Ramos (cell line): Measurements from ENCODE around the gene PTPRU.
"Not testable (repeated sequence)": the region's sequence is repeated elsewhere in the genome, so short reads cannot be mapped to it uniquely, and the experiment has no call there.

Experiments
- in situ Hi-C: fragments of 300-500 bp; cut with MboI; formaldehyde crosslinking; loops from one replicate; pipeline ENCODE4 v1.14.3; 2022; ENCODE audit warnings: low sequenced_read_pairs; ENCODE audit not compliant: unreplicated experiment

PTPRU gene

DNA sequence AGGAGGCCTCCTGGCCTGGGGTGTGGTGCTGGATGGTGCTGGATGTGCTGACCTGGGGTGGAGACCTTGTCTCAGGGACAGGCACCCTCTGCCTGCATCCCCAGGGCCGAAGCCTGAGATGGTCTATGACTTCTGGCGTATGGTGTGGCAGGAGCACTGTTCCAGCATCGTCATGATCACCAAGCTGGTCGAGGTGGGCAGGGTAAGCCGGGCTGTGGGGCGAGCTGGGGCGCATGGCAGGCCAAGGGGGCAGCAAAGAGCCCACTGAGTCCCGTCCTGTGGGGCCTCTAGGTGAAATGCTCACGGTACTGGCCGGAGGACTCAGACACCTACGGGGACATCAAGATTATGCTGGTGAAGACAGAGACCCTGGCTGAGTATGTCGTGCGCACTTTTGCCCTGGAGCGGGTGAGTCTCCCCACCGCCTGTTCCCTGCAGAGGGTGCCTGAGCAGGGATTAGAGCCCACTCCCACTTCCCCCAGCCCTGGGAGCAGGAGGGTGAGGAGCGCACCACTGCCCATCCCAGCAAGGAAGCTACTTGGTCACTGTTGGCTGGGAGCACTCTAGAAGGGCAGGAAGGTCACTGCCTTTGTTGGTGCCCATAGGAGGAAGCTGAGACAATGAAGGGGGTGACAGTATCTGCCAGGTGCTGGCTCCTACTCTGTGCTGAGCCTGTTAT lies 75.2 kb downstream of the PTPRU start:
- in situ Hi-C loops: no loop called here

DNA sequence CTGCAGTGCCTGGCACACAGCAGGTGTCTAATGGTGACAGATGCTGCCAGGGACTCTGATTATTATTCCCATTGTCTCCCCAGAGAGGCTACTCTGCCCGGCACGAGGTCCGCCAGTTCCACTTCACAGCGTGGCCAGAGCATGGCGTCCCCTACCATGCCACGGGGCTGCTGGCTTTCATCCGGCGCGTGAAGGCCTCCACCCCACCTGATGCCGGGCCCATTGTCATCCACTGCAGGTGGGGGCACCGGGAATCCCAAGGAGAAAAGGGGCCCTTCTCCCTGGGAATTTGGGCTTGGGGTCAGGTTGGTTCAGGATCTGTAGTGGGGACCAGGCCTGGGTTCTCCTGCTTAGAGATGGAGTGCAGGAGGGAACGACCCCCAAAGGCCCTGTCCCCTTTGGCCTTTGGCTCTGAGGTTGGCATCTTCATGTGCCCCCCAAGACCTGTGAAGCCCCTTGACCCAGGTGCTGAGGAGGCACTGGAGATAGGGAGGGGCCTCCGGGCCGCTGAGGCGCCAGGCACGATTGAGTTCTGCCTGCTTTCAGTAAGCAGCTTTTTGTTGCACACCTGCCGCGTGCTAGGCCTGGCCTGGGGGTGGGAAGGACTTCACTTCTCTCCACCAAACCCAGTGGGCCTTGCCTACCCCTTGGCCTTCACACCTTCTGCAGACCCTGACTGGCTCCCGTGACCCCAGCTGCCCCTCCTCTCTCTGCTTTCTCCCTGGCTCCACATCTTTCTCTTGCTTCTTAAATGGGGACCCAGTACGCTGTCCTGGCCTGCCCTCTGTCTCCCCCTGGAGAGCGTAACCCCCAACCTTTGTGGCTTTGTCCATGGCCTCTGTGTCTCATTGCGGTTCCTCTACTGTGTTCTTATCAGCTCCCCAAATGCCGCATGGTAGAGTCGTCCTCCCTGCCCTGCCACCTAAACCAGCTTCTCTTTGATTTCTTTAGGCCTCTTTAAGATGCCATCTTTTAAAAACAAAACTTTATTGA lies 76.4 kb downstream of the PTPRU start:
- in situ Hi-C loops: no loop called here

DNA sequence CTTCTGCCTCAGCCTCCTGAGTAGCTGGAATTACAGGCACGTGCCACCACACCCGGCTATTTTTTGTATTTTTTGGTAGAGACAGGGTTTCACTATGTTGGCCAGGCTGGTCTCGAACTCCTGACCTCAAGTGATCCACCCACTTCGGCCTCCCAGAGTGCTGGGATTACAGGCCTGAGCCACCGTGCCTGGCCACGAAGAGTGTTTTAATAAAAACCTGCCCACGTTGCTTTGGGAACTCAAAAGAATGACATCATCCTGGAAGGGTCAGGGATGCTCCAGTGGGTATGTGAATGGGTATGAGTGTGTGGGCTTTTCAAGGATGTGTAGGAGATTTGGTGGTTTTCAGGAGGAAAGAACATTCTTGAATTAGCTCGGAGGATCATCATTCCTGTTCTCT lies 78.4 kb downstream of the PTPRU start:
- in situ Hi-C loops: not testable (repeated sequence)

DNA sequence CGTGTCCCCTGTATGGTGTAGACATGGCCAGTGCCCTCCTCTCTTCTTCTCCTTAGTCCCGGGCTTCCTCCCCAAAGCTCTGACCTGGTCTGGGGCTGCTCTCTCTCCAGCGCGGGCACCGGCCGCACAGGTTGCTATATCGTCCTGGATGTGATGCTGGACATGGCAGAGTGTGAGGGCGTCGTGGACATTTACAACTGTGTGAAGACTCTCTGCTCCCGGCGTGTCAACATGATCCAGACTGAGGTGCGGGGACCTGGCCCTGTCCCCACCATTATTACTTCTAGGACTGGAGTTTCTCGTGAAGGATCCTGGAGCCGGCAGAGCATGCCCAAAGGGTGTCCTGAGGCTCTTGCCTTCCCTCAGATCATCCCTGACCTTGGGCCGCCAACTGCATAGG lies 78.9 kb downstream of the PTPRU start:
- in situ Hi-C loops: no loop called here

- in situ Hi-C loops: no loop called here
These were observed 79.6 kb downstream of the PTPRU start for GRCh38 chr1:29315876-29316275.

GRCh38 chr1:29317063-29317915 lies 81.0 kb downstream of the PTPRU start:
- in situ Hi-C loops: no loop called here

DNA sequence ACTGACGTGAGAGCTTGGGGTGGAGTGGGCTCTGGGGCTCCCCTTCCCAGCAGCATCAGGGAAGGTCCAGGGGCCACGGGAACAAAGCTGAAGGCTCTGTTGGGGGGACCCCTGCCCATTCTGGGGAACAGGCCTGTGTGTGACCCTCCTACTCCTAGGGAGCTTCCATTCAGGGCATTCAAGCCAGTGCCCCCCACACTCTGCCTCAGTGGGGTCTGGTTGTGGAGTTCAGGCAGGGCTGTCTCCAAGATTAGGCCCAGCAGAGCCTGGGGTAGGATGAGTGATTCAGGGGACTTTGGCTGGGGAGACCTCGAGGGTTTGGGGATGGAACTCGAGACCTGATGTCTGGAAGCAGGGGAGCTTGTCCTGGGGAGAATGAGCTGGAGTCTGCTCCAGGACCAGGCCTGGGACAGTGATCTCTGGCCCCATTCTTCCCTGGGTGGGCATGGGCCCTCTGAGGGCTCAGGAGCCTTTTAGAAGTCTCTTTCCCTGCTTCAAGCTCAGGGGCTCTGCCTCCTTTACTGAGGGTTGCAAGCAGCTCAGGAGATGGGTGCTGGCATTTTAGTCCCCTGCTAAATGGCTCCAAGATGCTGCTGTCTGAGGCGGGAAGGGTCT lies 81.7 kb downstream of the PTPRU start:
- in situ Hi-C loops: no loop called here

- in situ Hi-C loops: no loop called here
These were observed 82.4 kb downstream of the PTPRU start for GRCh38 chr1:29318724-29319123.

- in situ Hi-C loops: no loop called here
These were observed 83.2 kb downstream of the PTPRU start for GRCh38 chr1:29319300-29320110.

- in situ Hi-C loops: no loop called here
These were observed 84.0 kb downstream of the PTPRU start for GRCh38 chr1:29320156-29320940.

GRCh38 chr1:29321176-29321575 lies 84.9 kb downstream of the PTPRU start:
- in situ Hi-C loops: no loop called here

- in situ Hi-C loops: no loop called here
These were observed 85.9 kb downstream of the PTPRU start for GRCh38 chr1:29322147-29322694.

DNA sequence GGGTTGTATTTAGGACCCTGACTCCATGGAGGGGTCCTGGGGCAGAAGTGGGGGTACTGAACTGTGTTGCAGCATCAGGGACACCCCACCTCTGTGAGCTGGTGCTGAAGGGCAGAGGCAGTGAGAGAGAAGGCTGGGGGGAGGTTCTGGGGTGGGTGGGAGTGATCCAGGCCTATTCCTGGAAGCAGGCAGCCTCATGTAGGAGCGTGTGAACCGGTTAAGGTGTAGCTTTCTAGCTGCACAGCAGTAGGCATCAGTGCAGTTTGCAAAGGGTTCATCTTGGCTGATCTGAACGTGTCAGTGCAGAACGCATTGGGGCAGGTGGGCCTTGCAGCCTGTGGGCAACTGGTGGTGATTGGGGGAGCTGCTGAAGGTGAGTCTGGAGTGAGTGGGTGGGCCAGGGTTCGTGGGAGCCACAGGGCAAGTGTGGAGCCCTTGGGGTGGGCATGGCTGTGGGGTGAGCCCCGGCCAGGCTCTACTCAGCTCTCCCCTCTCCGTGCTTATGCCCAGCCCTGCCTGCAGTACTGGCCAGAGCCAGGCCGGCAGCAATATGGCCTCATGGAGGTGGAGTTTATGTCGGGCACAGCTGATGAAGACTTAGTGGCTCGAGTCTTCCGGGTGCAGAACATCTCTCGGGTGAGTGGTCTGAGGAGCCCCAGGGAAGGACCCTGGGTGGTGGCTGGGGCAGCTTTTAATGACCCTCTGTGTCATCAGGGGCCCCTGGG lies 86.7 kb downstream of the PTPRU start:
- in situ Hi-C loops: no loop called here

DNA sequence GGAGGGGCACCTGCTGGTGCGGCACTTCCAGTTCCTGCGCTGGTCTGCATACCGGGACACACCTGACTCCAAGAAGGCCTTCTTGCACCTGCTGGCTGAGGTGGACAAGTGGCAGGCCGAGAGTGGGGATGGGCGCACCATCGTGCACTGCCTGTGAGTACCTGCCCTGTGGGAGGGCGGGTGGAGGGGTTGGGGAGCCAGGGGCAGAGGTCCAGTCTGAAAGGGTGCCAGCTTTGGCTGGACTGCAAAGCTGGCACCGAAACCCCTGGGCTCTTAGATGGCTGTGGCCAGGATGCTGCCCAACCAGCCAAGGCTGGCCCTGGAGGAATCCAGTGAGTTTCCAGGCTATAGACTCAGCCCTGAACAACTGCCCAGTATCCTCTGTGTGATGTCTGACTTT lies 87.3 kb downstream of the PTPRU start:
- in situ Hi-C loops: no loop called here

DNA sequence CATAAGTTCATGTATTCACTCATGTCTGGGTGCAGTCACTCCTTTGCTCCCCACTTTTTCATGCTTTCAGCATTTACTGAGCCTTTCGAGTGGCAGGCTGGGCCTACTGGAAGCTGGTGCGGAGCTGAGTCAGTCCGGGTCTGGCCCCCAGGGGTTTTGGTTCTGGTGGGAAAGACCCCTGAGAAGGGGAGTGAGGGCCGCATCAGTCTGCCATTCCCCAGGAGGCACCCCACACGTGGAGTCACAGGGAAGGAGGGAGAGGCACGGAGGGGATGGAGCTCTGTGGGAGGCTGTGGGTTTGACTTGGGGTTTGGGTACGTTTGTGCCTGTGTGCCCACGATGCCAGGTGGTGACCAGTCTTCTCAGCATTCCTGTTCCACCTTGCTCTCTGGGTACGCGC lies 87.9 kb downstream of the PTPRU start:
- in situ Hi-C loops: no loop called here

DNA sequence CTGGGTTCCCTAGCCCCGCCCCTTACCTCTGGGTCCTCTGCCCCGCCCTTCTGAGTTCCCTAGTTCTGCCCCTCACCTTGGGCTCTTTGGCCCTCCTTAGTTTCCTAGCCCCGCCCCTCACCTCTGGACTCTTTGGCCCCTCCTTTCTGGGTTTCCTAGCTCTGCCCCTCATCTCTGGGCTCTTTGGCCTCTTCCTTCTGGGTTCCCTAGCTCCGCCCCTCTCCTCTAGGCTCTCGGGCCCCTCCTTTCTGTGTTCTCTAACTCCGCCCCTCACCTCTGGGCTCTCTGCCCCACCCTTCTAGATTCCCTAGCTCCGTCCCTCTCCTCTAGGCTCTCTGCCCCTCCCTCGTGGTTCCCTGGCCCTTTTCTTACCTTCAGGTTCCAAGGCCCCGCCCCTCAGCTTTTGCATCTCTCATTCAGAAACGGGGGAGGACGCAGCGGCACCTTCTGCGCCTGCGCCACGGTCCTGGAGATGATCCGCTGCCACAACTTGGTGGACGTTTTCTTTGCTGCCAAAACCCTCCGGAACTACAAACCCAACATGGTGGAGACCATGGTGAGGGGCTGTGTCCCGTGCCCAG lies 88.5 kb downstream of the PTPRU start:
- in situ Hi-C loops: no loop called here

DNA sequence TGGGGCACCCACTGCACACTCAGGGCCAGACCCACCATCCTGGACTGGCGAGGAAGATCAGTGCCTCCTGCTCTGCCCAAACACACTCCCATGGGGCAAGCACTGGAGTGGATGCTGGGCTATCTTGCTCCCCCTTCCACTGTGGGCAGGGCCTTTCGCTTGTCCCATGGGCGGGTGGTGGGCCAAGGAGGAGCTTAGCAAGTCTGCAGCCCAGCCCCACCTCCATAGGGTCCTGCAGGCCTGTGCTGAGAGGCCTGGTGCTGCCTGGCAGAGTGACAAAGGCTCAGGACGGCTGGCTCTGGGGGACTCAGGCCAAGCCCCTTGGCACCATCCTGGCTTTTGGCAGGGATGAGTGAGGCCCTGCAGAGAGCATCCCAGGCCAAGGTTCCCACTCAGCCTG lies 89.4 kb downstream of the PTPRU start:
- in situ Hi-C loops: no loop called here
